AG04449 (cell line): ENCODE data around the gene TMEM119.
"Not testable (repeated sequence)": the region's sequence is repeated elsewhere in the genome, so short reads cannot be mapped to it uniquely, and the experiment has no call there.

Experiments
- CTCF ChIA-PET: fragments of 350-600 bp; formaldehyde crosslinking; extraction: SDS; loops from one replicate; lab custom pipeline; 2021; ENCODE audit warnings: antibody characterized with exemption; lab: Yijun Ruan, JAX
- POLR2A ChIA-PET: fragments of 400-600, 350-600 bp; formaldehyde crosslinking; extraction: SDS; loops from one replicate; lab custom pipeline; 2020; ENCODE audit warnings: antibody characterized with exemption, inconsistent platforms; lab: Yijun Ruan, JAX
- DNase-seq: peaks from one replicate; pipeline ENCODE4 v3.0.0-alpha.2; 2010; ENCODE audit warnings: low read depth, low spot score
- H3K4me3 ChIP-seq: 2 replicates; pipeline ENCODE4 v1.5.1; 2011; ENCODE audit warnings: low read depth, mild to moderate bottlenecking, control low read depth, low read length
- CTCF ChIP-seq: IDR thresholded peaks from one replicate; pipeline ENCODE4 v1.5.1; 2011; ENCODE audit warnings: mild to moderate bottlenecking, moderate library complexity, low read length, control low read depth, inconsistent platforms; ENCODE audit not compliant: insufficient read depth; ENCODE audit errors: missing control alignments

Gene TMEM119

GRCh38 chr12:108621161-108621560 lies 23.3 kb upstream of the TMEM119 start:
- no peak overlapping the region for H3K4me3 ChIP-seq
- ChIA-PET POLR2A (no interaction called here), CTCF (interaction anchor here (0.7 to 17.4 kb wide), 8 partner anchors 8 to 472 kb away, joined by 3 to 1115 read pairs (median 28); partner anchors contain the start of genes ALKBH2, ISCU and SART3)
- TF ChIP-seq CTCF = no peak
- DNase-seq = no peak

- no peak for DNase-seq
- TF ChIP-seq CTCF = no peak
- H3K4me3 ChIP-seq = no peak overlapping the region
- ChIA-PET POLR2A (interaction anchor here (1.1 kb wide), 1 partner anchor 9 kb away, joined by 4 read pairs; no protein-coding TSS in a partner anchor), CTCF (interaction anchor here (0.7 to 17.4 kb wide), 10 partner anchors 9 to 473 kb away, joined by 3 to 1115 read pairs (median 16); partner anchors contain the start of genes ALKBH2, ISCU and SART3)
Measured at GRCh38 chr12:108620236-108620879, 22.5 kb upstream of the TMEM119 start.

DNA sequence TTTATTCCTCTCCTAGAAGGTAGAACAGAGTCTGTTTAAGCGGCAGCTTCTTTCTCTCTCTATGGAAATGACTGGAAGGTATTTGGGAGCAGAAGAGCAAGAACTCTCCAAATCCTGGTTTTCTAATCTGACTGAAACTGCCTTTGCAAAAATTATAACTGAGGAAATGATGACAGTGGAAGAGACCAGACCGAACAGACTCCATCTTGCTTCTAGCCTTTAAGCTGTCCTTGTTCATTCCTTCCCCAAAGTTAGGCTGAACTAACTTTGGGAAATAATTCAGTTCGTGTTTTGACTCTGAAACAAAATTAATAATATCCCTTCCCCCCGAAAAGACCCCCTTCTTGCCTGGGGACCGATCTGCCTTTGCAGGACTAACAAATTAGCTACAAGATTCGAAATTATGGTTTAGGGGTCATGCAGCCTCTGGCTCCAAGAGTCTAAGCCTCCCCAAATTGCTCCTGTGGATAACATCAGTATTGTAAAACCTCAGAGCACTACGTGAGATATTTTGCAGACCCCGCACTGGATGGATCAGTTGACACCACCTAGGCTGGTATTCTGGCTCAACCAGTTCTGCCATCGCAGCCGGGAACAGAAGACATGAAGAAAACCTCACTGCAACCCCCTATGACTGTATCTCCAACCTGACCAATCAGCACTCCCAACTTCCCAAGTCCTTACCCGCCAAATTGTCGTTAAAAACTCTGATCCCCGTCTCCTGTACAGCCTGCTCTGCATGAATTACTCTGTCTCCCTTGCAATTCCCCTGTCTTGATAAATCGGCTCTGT lies 21.7 kb upstream of the TMEM119 start:
- ChIA-PET POLR2A (interaction anchor here (1.1 kb wide), 1 partner anchor 10 kb away, joined by 4 read pairs; no protein-coding TSS in a partner anchor), CTCF (interaction anchor here (1.2 to 17.4 kb wide), 18 partner anchors 10 to 473 kb away, joined by 3 to 1115 read pairs (median 16); partner anchors contain the start of genes ALKBH2, ISCU, SART3 and TMEM119)
- no peak for DNase-seq
- no peak for TF ChIP-seq CTCF
- H3K4me3 ChIP-seq = no peak overlapping the region

DNA sequence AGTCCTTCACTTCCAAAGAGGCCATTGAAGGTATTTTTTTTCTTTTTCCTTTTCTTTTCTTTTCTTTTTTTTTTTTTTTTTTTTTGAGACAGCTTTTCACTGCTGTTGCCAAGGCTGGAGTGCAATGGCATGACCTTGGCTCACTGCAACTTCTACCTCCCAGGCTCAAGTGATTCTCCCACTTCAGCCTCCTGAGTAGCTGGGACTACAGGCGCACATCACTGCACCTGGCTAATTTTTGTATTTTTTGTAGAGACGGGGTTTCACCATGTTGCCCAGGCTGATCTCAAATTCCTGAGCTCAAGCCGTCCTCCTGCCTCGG lies 21.0 kb upstream of the TMEM119 start:
- POLR2A ChIA-PET = interaction anchor here (0.8 kb wide), 1 partner anchor 56 kb away, joined by 4 read pairs; the partner anchor contains the start of gene ISCU
- DNase-seq, H3K4me3 ChIP-seq: not testable (repeated sequence)
- CTCF ChIA-PET = interaction anchor here (0.9 to 17.4 kb wide), 33 partner anchors 10 to 480 kb away, joined by 3 to 1115 read pairs (median 9); partner anchors contain the start of genes ALKBH2, ISCU, SART3 and SELPLG

DNA sequence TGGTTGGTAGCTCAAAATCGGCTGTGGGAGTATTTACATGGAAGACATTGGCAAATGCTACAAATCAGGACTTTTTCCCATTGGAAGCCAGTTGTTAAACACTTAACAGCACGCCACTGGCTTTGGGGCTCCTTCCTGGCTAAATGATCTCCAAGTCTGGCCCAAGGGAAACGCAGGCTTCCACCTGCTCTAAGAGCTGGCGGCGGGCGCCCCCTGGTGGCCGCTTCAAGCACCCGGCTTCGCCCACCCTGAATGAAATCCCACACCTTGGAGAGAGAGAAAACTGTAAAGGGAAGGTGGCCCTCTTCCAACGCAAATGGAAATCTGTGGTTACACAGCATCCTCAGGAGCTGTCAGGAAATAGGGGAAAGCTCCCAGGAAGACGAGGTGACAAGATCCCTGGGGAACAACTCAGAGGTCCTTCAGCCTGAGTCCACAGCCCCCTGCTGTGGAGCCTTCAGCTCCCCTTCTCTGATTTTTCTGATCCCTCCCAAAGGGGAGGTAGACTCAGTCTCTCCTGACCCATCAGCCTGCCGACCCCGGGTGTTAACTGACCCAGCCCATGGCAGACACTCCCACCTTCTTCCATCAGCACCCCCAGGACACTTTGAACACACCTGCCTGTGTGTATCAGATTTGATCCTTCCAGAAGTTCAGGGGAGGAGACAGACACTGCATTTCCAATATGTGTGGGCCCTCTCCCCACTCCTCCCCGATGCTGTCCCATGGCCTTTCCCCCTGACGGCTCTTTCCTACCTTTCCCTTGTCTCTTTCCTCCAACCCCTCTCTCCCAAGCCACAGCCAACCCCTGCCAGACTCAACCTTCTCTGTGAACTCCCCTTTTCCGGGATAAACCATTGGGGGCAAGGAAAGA lies 20.4 kb upstream of the TMEM119 start:
- H3K4me3 ChIP-seq = no peak overlapping the region
- POLR2A ChIA-PET = interaction anchor here (0.6 to 0.8 kb wide), 2 partner anchors 56 to 474 kb away, joined by 4 read pairs; partner anchors contain the start of gene ISCU
- DNase-seq = peak; percentile 17
- CTCF ChIA-PET = interaction anchor here (0.7 to 17.4 kb wide), 56 partner anchors 11 to 481 kb away, joined by 3 to 1115 read pairs (median 7); partner anchors contain the start of genes ALKBH2, ISCU, SART3 and SELPLG
- TF ChIP-seq CTCF = peak; percentile 91
